Upper lobe of left lung (tissue), 6 donors: ENCODE results near the gene ATOSB. TPM values are rescaled to one million over a fixed set of nuclear protein-coding genes. Genes with fewer than 3 reads are reported as not detected.

Experiments used
- ATAC-seq, 2 donors: fragments of 200-7000 bp; cut with Tn5 transposase; one replicate each; pipeline ENCODE4 v1.9.1; 2022; ENCODE audit warnings: mild to moderate bottlenecking in 2 of 2, moderate library complexity in 2 of 2; ENCODE audit not compliant: low FRiP score in 2 of 2
- DNase-seq, 2 donors: peaks; one replicate each; pipeline ENCODE4 v3.0.0-alpha.2; 2019 to 2020
- H3K27ac ChIP-seq, 4 donors: fragments of 200-600 bp; sonication (generic); one replicate each; pipeline ENCODE4 v1.5.1; 2016 to 2019
- H3K27me3 ChIP-seq, 4 donors: fragments of 200-600 bp; sonication (generic); one replicate each; pipeline ENCODE4 v1.5.1; 2017 to 2019
- H3K36me3 ChIP-seq, 4 donors: fragments of 200-600 bp; sonication (generic); one replicate each; pipeline ENCODE4 v1.5.1; 2016 to 2019
- H3K4me1 ChIP-seq, 4 donors: fragments of 200-600 bp; sonication (generic); one replicate each; pipeline ENCODE4 v1.5.1; 2018 to 2019
- H3K4me3 ChIP-seq, 4 donors: fragments of 200-600 bp; sonication (generic); one replicate each; pipeline ENCODE4 v1.5.1; 2017 to 2019; ENCODE audit warnings: mild to moderate bottlenecking in 2 of 4, moderate library complexity in 1 of 4
- H3K9me3 ChIP-seq, 4 donors: fragments of 200-600 bp; sonication (generic); one replicate each; pipeline ENCODE4 v1.5.1; 2018 to 2019
- CTCF ChIP-seq, 6 experiments: fragments of 450-650 bp in 4 of 6; fragments of 200-600 bp in 2 of 6; sonication (generic) in 2 of 6; IDR thresholded peaks; one replicate each; pipeline ENCODE4 v1.5.1; 2016 to 2019; ENCODE audit warnings: antibody characterized with exemption in 6 of 6
- EP300 ChIP-seq, 4 donors: sonication (generic); formaldehyde crosslinking; IDR thresholded peaks; one replicate each; pipeline ENCODE4 v1.5.1; 2017; ENCODE audit warnings: antibody characterized with exemption in 4 of 4, control low read depth in 2 of 4
- POLR2A ChIP-seq, 4 donors: fragments of 450-650 bp; IDR thresholded peaks; one replicate each; pipeline ENCODE4 v1.5.1; 2016 to 2017; ENCODE audit warnings: antibody characterized with exemption in 4 of 4, mild to moderate bottlenecking in 2 of 4
- POLR2AphosphoS5 ChIP-seq, 2 donors: sonication (generic); formaldehyde crosslinking; IDR thresholded peaks; one replicate each; pipeline ENCODE4 v1.5.1; 2017; ENCODE audit warnings: antibody characterized with exemption in 2 of 2
- WGBS, 2 donors: methylation state at CpG; one replicate each; pipeline ENCODE4 v1.1.5; 2017 to 2018; 5-methylcytosine and 5-hydroxymethylcytosine counted together
- total RNA-seq, 6 donors: library from RNA; depleted of rRNA in 4 of 6; stranded (reverse); fragments of >200 nt in 4 of 6; gene quantifications; one replicate each; pipeline versions ENCODE4 v1.1.0 to v1.2.1, GENCODE V29; 2016 to 2021
- donor health status: DM: no; HTN: no; CAD: no; lungs with moderate emphysema.
- donor health status: DM: no; HTN: yes; CAD: no; lungs with severe emphysema.

Gene ATOSB
- total RNA-seq, 6 donors from 2014 or later, result 14.6 to 38.6 (median 29.7) TPM

GRCh38 chr9:35079426-35080341 lies 36.0 kb downstream of the ATOSB start, which contains the start of gene FANCG:
TSS of gene FANCG (minus strand) at chr9:35079942. CDS start at chr9:35079524, 418 bp downstream.
- no peaks in the 10 kb centered on the region for H3K9me3 ChIP-seq
- 0% methylated on average over 18 to 47 of the region's 67 CpGs for WGBS, 2 donors

GRCh38 chr9:35079041-35079425 lies 36.6 kb downstream of the ATOSB start:
- no peak for TF ChIP-seq POLR2AphosphoS5 (IDR thresholded peaks at IDR 0.05)
- no peak for TF ChIP-seq EP300 (IDR thresholded peaks at IDR 0.05)
- TF ChIP-seq POLR2A (IDR thresholded peaks at IDR 0.05), result no peak
- TF ChIP-seq CTCF (IDR thresholded peaks at IDR 0.05), result no peak
- no peaks in the 10 kb centered on the region for H3K9me3 ChIP-seq
- DNase-seq, result no peak
- H3K36me3 ChIP-seq, result peaks cover 0 to 7% (median 3%) of the 10 kb centered on the region in 4 donors
- no peak for ATAC-seq
- peak overlapping the region in 3 of 4 donors; percentile 57 to 85 (median 80) for H3K27ac ChIP-seq
- H3K27me3 ChIP-seq, result no peaks in the 10 kb centered on the region
- H3K4me1 ChIP-seq, result peaks cover 8 to 21% (median 12%) of the 10 kb centered on the region in 4 donors
- H3K4me3 ChIP-seq, result peak overlapping the region; percentile 54 to 84 (median 78)
- WGBS, 2 donors, result 12 to 15% methylated on average over 7 to 10 of the region's 10 CpGs

More at GRCh38 chr9:35079426-35080341, 36.0 kb downstream of the ATOSB start, which contains the start of gene FANCG:
- H3K4me1 ChIP-seq, result peaks cover 8 to 21% (median 12%) of the 10 kb centered on the region in 4 donors
- ATAC-seq (peak; percentile 97 to 99), DNase-seq (peak; percentile 94 to 95)
- H3K27ac ChIP-seq, result peak within 1 kb of the TSS; percentile 27 to 85 (median 68)
- H3K4me3 ChIP-seq, result peak within 1 kb of the TSS; percentile 54 to 84 (median 78)
- TF ChIP-seq POLR2A (IDR thresholded peaks at IDR 0.05) (peak in 1 of 4 donors; percentile 61), EP300 (IDR thresholded peaks at IDR 0.05) (no peak), POLR2AphosphoS5 (IDR thresholded peaks at IDR 0.05) (peak; percentile 66 to 74), CTCF (IDR thresholded peaks at IDR 0.05) (peak in 2 of 6 experiments; percentile 7 to 9)
- no peaks in the 10 kb centered on the region for H3K27me3 ChIP-seq
- peaks cover 0 to 6% (median 2%) of the 10 kb centered on the region in 4 donors for H3K36me3 ChIP-seq

GRCh38 chr9:35078066-35078465 lies 37.6 kb downstream of the ATOSB start:
- Histone ChIP-seq H3K36me3 (peaks cover 0 to 7% (median 3%) of the 10 kb centered on the region in 4 donors), H3K27me3 (no peaks in the 10 kb centered on the region), H3K9me3 (no peaks in the 10 kb centered on the region), H3K27ac (no peak overlapping the region), H3K4me3 (no peak overlapping the region), H3K4me1 (peaks cover 10 to 25% (median 13%) of the 10 kb centered on the region in 4 donors)
- 60 to 74% methylated on average over 1 to 4 of the region's 4 CpGs for WGBS, 2 donors
- DNase-seq (peak in 1 of 2 donors; percentile 30), ATAC-seq (no peak)
- TF ChIP-seq EP300 (IDR thresholded peaks at IDR 0.05) (no peak), POLR2AphosphoS5 (IDR thresholded peaks at IDR 0.05) (no peak), CTCF (IDR thresholded peaks at IDR 0.05) (no peak), POLR2A (IDR thresholded peaks at IDR 0.05) (no peak)

- WGBS, 2 donors, result 98 to 100% methylated on average over 2 to 4 of the region's 4 CpGs
- H3K36me3 ChIP-seq, result peaks cover 0 to 7% (median 3%) of the 10 kb centered on the region in 4 donors
- TF ChIP-seq CTCF (IDR thresholded peaks at IDR 0.05) (no peak), EP300 (IDR thresholded peaks at IDR 0.05) (no peak), POLR2A (IDR thresholded peaks at IDR 0.05) (no peak), POLR2AphosphoS5 (IDR thresholded peaks at IDR 0.05) (no peak)
- no peak overlapping the region for H3K27ac ChIP-seq
- ATAC-seq (no peak), DNase-seq (no peak)
- no peak overlapping the region for H3K4me3 ChIP-seq
- H3K27me3 ChIP-seq, result no peaks in the 10 kb centered on the region
- H3K4me1 ChIP-seq, result peaks cover 12 to 28% (median 15%) of the 10 kb centered on the region in 4 donors
- no peaks in the 10 kb centered on the region for H3K9me3 ChIP-seq
Observed at GRCh38 chr9:35076848-35077247, 38.8 kb downstream of the ATOSB start.
